ENCODE data around the gene KIFC3. TPM values are rescaled to one million over a fixed set of nuclear protein-coding genes. Genes with fewer than 3 reads are reported as not detected.

Gene KIFC3
- total RNA-seq, 1 donor from 2014 or later = 15.4 TPM

- TF ChIP-seq, protein P1, sequence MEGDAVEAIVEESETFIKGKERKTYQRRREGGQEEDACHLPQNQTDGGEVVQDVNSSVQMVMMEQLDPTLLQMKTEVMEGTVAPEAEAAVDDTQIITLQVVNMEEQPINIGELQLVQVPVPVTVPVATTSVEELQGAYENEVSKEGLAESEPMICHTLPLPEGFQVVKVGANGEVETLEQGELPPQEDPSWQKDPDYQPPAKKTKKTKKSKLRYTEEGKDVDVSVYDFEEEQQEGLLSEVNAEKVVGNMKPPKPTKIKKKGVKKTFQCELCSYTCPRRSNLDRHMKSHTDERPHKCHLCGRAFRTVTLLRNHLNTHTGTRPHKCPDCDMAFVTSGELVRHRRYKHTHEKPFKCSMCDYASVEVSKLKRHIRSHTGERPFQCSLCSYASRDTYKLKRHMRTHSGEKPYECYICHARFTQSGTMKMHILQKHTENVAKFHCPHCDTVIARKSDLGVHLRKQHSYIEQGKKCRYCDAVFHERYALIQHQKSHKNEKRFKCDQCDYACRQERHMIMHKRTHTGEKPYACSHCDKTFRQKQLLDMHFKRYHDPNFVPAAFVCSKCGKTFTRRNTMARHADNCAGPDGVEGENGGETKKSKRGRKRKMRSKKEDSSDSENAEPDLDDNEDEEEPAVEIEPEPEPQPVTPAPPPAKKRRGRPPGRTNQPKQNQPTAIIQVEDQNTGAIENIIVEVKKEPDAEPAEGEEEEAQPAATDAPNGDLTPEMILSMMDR (IDR thresholded peaks at IDR 0.05; ENCODE audit: unreplicated experiment) = no peak
- H3K27me3 Mint-ChIP-seq (ENCODE audit: unreplicated experiment) = peaks cover 13% of the 10 kb centered on the region
- H3K4me1 Mint-ChIP-seq (ENCODE audit: unreplicated experiment) = no peaks in the 10 kb centered on the region
- no peaks in the 10 kb centered on the region for H3K9me3 Mint-ChIP-seq (ENCODE audit: unreplicated experiment)
- no peak for DNase-seq (ENCODE audit: low spot score)
- no peak overlapping the region for H3K4me3 Mint-ChIP-seq (ENCODE audit: unreplicated experiment)
- H3K36me3 Mint-ChIP-seq (ENCODE audit: low read depth, unreplicated experiment) = peaks cover 18% of the 10 kb centered on the region
- no peak overlapping the region for H3K27ac Mint-ChIP-seq (ENCODE audit: unreplicated experiment)
Measured at GRCh38 chr16:57763285-57764005, 38.8 kb downstream of the KIFC3 start.

DNA sequence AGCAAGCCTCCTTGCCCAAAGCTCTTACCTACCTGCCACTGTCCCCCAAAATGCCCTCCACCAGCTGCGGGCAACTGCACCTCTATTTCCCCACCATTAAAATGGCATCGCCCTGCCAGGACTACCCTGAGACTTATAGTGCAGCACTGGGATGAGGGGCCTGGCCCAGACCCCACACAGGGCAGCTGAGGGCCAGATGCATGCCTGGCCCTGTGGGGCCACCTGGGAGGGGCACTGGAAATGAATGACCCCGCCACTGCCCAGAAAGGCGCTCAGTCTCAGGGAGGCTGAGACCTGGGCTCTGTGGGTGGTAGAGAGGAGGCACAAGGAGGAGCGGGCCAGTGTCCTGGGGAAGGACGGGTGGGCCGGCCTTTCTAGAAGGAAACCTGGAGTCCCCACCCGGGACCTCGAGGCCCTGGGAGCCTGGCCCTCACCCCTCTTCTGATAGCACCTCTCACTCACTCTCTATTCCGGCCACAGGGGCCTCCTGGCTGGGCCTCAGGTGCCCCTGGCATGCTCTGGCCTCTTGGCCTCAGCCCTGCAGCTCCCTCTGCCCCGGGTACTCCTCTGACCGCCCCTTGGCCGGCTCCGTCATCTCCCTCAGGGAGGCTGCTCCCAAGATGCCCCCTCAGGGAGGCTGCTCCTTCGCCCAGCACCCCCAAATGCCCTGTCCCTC is 39.8 kb downstream of the KIFC3 start:
- Mint-ChIP-seq H3K4me1 (ENCODE audit: unreplicated experiment) (no peaks in the 10 kb centered on the region), H3K27me3 (ENCODE audit: unreplicated experiment) (peaks cover 12% of the 10 kb centered on the region), H3K36me3 (ENCODE audit: low read depth, unreplicated experiment) (peaks cover 16% of the 10 kb centered on the region), H3K27ac (ENCODE audit: unreplicated experiment) (no peak overlapping the region), H3K4me3 (ENCODE audit: unreplicated experiment) (peak overlapping the region; percentile 27), H3K9me3 (ENCODE audit: unreplicated experiment) (no peaks in the 10 kb centered on the region)
- DNase-seq (ENCODE audit: low spot score) = no peak
- TF ChIP-seq, protein P1 (IDR thresholded peaks at IDR 0.05; ENCODE audit: unreplicated experiment) = no peak

DNA sequence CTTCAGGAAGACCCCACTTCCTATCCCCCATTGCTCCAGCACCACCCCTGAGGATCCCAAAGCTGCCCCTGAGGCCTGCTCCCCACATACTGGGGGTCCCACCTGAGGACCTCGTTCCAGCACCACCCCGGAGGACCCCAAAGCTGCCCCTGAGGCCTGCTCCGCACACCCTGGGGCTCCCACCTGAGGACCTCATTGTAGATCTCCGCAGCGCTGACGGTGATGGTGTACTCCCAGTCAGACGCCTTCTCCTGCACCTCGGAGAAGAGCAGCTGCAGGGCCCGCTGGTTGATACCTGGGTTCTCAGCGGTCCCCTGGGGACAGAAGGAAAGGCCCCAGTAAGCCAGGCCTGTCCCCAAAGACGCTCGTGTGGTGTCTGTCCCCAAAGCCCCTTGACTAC is 40.3 kb downstream of the KIFC3 start:
- H3K9me3 Mint-ChIP-seq (ENCODE audit: unreplicated experiment) = no peaks in the 10 kb centered on the region
- peak overlapping the region; percentile 13 for H3K27ac Mint-ChIP-seq (ENCODE audit: unreplicated experiment)
- no peaks in the 10 kb centered on the region for H3K4me1 Mint-ChIP-seq (ENCODE audit: unreplicated experiment)
- peaks cover 11% of the 10 kb centered on the region for H3K36me3 Mint-ChIP-seq (ENCODE audit: low read depth, unreplicated experiment)
- peak overlapping the region; percentile 27 for H3K4me3 Mint-ChIP-seq (ENCODE audit: unreplicated experiment)
- H3K27me3 Mint-ChIP-seq (ENCODE audit: unreplicated experiment) = peaks cover 10% of the 10 kb centered on the region
- TF ChIP-seq, protein P1 (IDR thresholded peaks at IDR 0.05; ENCODE audit: unreplicated experiment) = no peak
- no peak for DNase-seq (ENCODE audit: low spot score)

- no peak for DNase-seq (ENCODE audit: low spot score)
- H3K27ac Mint-ChIP-seq (ENCODE audit: unreplicated experiment) = peak overlapping the region; percentile 13
- no peaks in the 10 kb centered on the region for H3K9me3 Mint-ChIP-seq (ENCODE audit: unreplicated experiment)
- no peaks in the 10 kb centered on the region for H3K4me1 Mint-ChIP-seq (ENCODE audit: unreplicated experiment)
- H3K27me3 Mint-ChIP-seq (ENCODE audit: unreplicated experiment) = peaks cover 8% of the 10 kb centered on the region
- peaks cover 9% of the 10 kb centered on the region for H3K36me3 Mint-ChIP-seq (ENCODE audit: low read depth, unreplicated experiment)
- H3K4me3 Mint-ChIP-seq (ENCODE audit: unreplicated experiment) = no peak overlapping the region
- TF ChIP-seq, protein P1 (IDR thresholded peaks at IDR 0.05; ENCODE audit: unreplicated experiment) = no peak
Measured at GRCh38 chr16:57761301-57761700, 41.0 kb downstream of the KIFC3 start.

All from endothelial cell (in vitro differentiated cells).